Measurements from ENCODE around the gene RERE.

GRCh38 chr1:8384577-8384976 is 432.9 kb downstream of the RERE start:
- TF ChIP-seq USF1 (IDR thresholded peaks at IDR 0.05) (no peak), EGR1 (IDR thresholded peaks at IDR 0.05) (no peak), EP300 (IDR thresholded peaks at IDR 0.05; ENCODE audit: borderline replicate concordance) (no peak), CEBPB (IDR thresholded peaks at IDR 0.05) (no peak), FOXM1 (IDR thresholded peaks at IDR 0.05; ENCODE audit: borderline replicate concordance, low read depth) (no peak)

Data from Ishikawa (cell line).